ENCODE results near the gene SORCS1. TPM values are rescaled to one million over a fixed set of nuclear protein-coding genes. Genes with fewer than 3 reads are reported as not detected.

SORCS1 gene
- total and polyA plus RNA-seq, 4 experiments from 2014 or later = not detected

GRCh38 chr10:107083388-107084009 is 81.0 kb downstream of the SORCS1 start:
- H3K36me3 ChIP-seq (ENCODE audit: insufficient read depth, low read length) = no peaks in the 10 kb centered on the region
- CTCF ChIA-PET (ENCODE audit: partially characterized antibody) = no interaction called here
- intact Hi-C loops (cut with micrococcal nuclease) = no loop called here
- H3K4me1 ChIP-seq (ENCODE audit: insufficient read depth, low read length) = no peaks in the 10 kb centered on the region
- H3K27ac Mint-ChIP-seq = no peak overlapping the region
- no peaks in the 10 kb centered on the region for H3K27me3 Mint-ChIP-seq
- no peaks in the 10 kb centered on the region for H3K4me1 Mint-ChIP-seq
- H3K9me3 Mint-ChIP-seq = peaks cover 3 to 9% (median 4%) of the 10 kb centered on the region in 8 donors
- no peaks in the 10 kb centered on the region for H3K36me3 Mint-ChIP-seq
- H3K9me3 ChIP-seq (ENCODE audit: control insufficient read depth in 1 of 2, low read length in 2 of 2) = peaks cover 0 to 4% of the 10 kb centered on the region in 2 donors
- no peak for DNase-seq
- no peak overlapping the region for H3K4me3 ChIP-seq (ENCODE audit: low read length in 2 of 2)
- POLR2A ChIA-PET (ENCODE audit: partially characterized antibody) = no interaction called here
- no peak overlapping the region for H3K4me3 Mint-ChIP-seq
- no peaks in the 10 kb centered on the region for H3K27me3 ChIP-seq (ENCODE audit: insufficient read depth, low read length)
- H3K27ac ChIP-seq (ENCODE audit: low read depth, low read length) = no peak overlapping the region

DNA sequence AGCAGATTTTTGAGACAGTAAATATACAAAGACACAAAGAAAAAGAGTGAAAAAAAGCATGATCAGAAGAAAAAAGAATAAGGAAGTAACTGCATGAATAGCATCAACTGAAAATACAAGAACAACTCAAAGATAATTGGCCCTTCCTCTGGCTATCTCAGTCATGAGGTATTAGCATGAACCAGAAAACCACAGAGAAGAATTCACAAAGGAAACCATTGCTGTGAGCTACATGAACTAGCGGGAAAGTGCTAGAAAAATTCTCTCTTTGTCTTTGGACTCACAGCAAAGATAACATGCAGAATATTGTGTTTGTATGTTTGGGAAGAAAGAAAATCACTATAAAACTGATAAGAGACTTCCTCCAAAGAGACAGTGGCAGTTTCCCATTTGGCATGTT is 82.9 kb downstream of the SORCS1 start:
- CTCF ChIA-PET (ENCODE audit: partially characterized antibody) = no interaction called here

GRCh38 chr10:107075117-107075516 is 89.4 kb downstream of the SORCS1 start:
- H3K9me3 ChIP-seq (ENCODE audit: control insufficient read depth in 1 of 2, low read length in 2 of 2) = no peaks in the 10 kb centered on the region
- H3K27ac ChIP-seq (ENCODE audit: low read depth, low read length) = no peak overlapping the region
- Mint-ChIP-seq H3K27me3 (no peaks in the 10 kb centered on the region), H3K36me3 (no peaks in the 10 kb centered on the region), H3K4me1 (no peaks in the 10 kb centered on the region), H3K4me3 (no peak overlapping the region), H3K9me3 (peaks cover 0 to 9% (median 3%) of the 10 kb centered on the region in 8 donors), H3K27ac (no peak overlapping the region)
- no peaks in the 10 kb centered on the region for H3K36me3 ChIP-seq (ENCODE audit: insufficient read depth, low read length)
- no peaks in the 10 kb centered on the region for H3K27me3 ChIP-seq (ENCODE audit: insufficient read depth, low read length)
- intact Hi-C loops (cut with micrococcal nuclease) = no loop called here
- CTCF ChIA-PET (ENCODE audit: partially characterized antibody) = no interaction called here
- H3K4me3 ChIP-seq (ENCODE audit: low read length in 2 of 2) = no peak overlapping the region
- POLR2A ChIA-PET (ENCODE audit: partially characterized antibody) = no interaction called here
- DNase-seq = no peak
- H3K4me1 ChIP-seq (ENCODE audit: insufficient read depth, low read length) = no peaks in the 10 kb centered on the region

More for the DNA sequence above, 82.9 kb downstream of the SORCS1 start:
- Histone ChIP-seq H3K27ac (ENCODE audit: low read depth, low read length) (no peak overlapping the region), H3K4me1 (ENCODE audit: insufficient read depth, low read length) (no peaks in the 10 kb centered on the region), H3K27me3 (ENCODE audit: insufficient read depth, low read length) (no peaks in the 10 kb centered on the region), H3K9me3 (ENCODE audit: control insufficient read depth in 1 of 2, low read length in 2 of 2) (peaks cover 0 to 4% of the 10 kb centered on the region in 2 donors), H3K4me3 (ENCODE audit: low read length in 2 of 2) (no peak overlapping the region), H3K36me3 (ENCODE audit: insufficient read depth, low read length) (no peaks in the 10 kb centered on the region)
- intact Hi-C loops (cut with micrococcal nuclease) = no loop called here
- Mint-ChIP-seq H3K36me3 (no peaks in the 10 kb centered on the region), H3K27ac (no peak overlapping the region), H3K4me1 (no peaks in the 10 kb centered on the region), H3K27me3 (no peaks in the 10 kb centered on the region), H3K9me3 (peaks cover 0 to 8% (median 4%) of the 10 kb centered on the region in 8 donors), H3K4me3 (no peak overlapping the region)
- POLR2A ChIA-PET (ENCODE audit: partially characterized antibody) = no interaction called here
- DNase-seq = no peak

- H3K36me3 ChIP-seq (ENCODE audit: insufficient read depth, low read length) = no peaks in the 10 kb centered on the region
- no peak overlapping the region for H3K27ac ChIP-seq (ENCODE audit: low read depth, low read length)
- DNase-seq = no peak
- Mint-ChIP-seq H3K9me3 (peaks cover 0 to 18% (median 4%) of the 10 kb centered on the region in 8 donors), H3K4me3 (no peak overlapping the region), H3K27me3 (no peaks in the 10 kb centered on the region), H3K27ac (no peak overlapping the region), H3K36me3 (no peaks in the 10 kb centered on the region), H3K4me1 (no peaks in the 10 kb centered on the region)
- intact Hi-C loops (cut with micrococcal nuclease) = no loop called here
- POLR2A ChIA-PET (ENCODE audit: partially characterized antibody) = no interaction called here
- no peaks in the 10 kb centered on the region for H3K9me3 ChIP-seq (ENCODE audit: control insufficient read depth in 1 of 2, low read length in 2 of 2)
- no peaks in the 10 kb centered on the region for H3K27me3 ChIP-seq (ENCODE audit: insufficient read depth, low read length)
- CTCF ChIA-PET (ENCODE audit: partially characterized antibody) = no interaction called here
- no peak overlapping the region for H3K4me3 ChIP-seq (ENCODE audit: low read length in 2 of 2)
- H3K4me1 ChIP-seq (ENCODE audit: insufficient read depth, low read length) = no peaks in the 10 kb centered on the region
Observed at GRCh38 chr10:107072786-107073185, 91.7 kb downstream of the SORCS1 start.

- ChIA-PET CTCF (ENCODE audit: partially characterized antibody) (no interaction called here), POLR2A (ENCODE audit: partially characterized antibody) (no interaction called here)
- DNase-seq = no peak
- H3K27ac Mint-ChIP-seq = no peak overlapping the region
- no peaks in the 10 kb centered on the region for H3K27me3 Mint-ChIP-seq
- Histone ChIP-seq H3K27me3 (ENCODE audit: insufficient read depth, low read length) (no peaks in the 10 kb centered on the region), H3K36me3 (ENCODE audit: insufficient read depth, low read length) (no peaks in the 10 kb centered on the region), H3K27ac (ENCODE audit: low read depth, low read length) (no peak overlapping the region), H3K9me3 (ENCODE audit: control insufficient read depth in 1 of 2, low read length in 2 of 2) (no peaks in the 10 kb centered on the region), H3K4me3 (ENCODE audit: low read length in 2 of 2) (no peak overlapping the region), H3K4me1 (ENCODE audit: insufficient read depth, low read length) (no peaks in the 10 kb centered on the region)
- intact Hi-C loops (cut with micrococcal nuclease) = no loop called here
- H3K9me3 Mint-ChIP-seq = peaks cover 0 to 18% (median 4%) of the 10 kb centered on the region in 8 donors
- H3K4me3 Mint-ChIP-seq = no peak overlapping the region
- H3K4me1 Mint-ChIP-seq = no peaks in the 10 kb centered on the region
- H3K36me3 Mint-ChIP-seq = no peaks in the 10 kb centered on the region
Observed at GRCh38 chr10:107072028-107072427, 92.5 kb downstream of the SORCS1 start.

- Mint-ChIP-seq H3K36me3 (no peaks in the 10 kb centered on the region), H3K4me3 (no peak overlapping the region), H3K4me1 (no peaks in the 10 kb centered on the region), H3K9me3 (peaks cover 0 to 18% (median 4%) of the 10 kb centered on the region in 8 donors), H3K27me3 (no peaks in the 10 kb centered on the region), H3K27ac (no peak overlapping the region)
- CTCF ChIA-PET (ENCODE audit: partially characterized antibody) = no interaction called here
- no peaks in the 10 kb centered on the region for H3K36me3 ChIP-seq (ENCODE audit: insufficient read depth, low read length)
- no peak overlapping the region for H3K27ac ChIP-seq (ENCODE audit: low read depth, low read length)
- no peak for DNase-seq
- H3K4me1 ChIP-seq (ENCODE audit: insufficient read depth, low read length) = no peaks in the 10 kb centered on the region
- intact Hi-C loops (cut with micrococcal nuclease) = no loop called here
- no peaks in the 10 kb centered on the region for H3K27me3 ChIP-seq (ENCODE audit: insufficient read depth, low read length)
- no peak overlapping the region for H3K4me3 ChIP-seq (ENCODE audit: low read length in 2 of 2)
- H3K9me3 ChIP-seq (ENCODE audit: control insufficient read depth in 1 of 2, low read length in 2 of 2) = no peaks in the 10 kb centered on the region
- POLR2A ChIA-PET (ENCODE audit: partially characterized antibody) = no interaction called here
Observed at GRCh38 chr10:107071301-107071700, 93.2 kb downstream of the SORCS1 start.

GRCh38 chr10:107067843-107068242 is 96.7 kb downstream of the SORCS1 start:
- CTCF ChIA-PET (ENCODE audit: partially characterized antibody) = no interaction called here
- no peak for DNase-seq
- H3K36me3 Mint-ChIP-seq = no peaks in the 10 kb centered on the region

DNA sequence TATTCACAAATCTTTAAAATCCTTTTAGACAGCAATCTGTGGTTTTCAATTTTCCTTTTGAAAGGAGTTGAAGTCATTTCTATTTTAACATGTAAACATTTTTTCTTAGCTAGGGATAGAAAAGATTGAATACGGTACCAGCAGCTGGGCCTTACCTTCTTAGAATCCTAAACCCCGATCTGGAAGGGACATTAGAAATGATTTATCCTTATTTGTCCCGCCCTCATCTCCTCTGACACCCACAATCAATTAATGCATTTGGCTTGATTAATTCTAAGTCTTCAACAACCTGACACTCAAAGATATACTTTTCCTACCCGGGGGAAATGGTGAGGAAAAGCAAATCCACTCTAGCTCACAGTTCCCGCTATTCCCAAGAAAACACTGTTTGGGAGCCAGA is 100.4 kb downstream of the SORCS1 start:
- Mint-ChIP-seq H3K4me1 (no peaks in the 10 kb centered on the region), H3K9me3 (peaks cover 0 to 13% (median 2%) of the 10 kb centered on the region in 8 donors), H3K27ac (no peak overlapping the region), H3K4me3 (no peak overlapping the region), H3K36me3 (no peaks in the 10 kb centered on the region), H3K27me3 (no peaks in the 10 kb centered on the region)
- no peak for DNase-seq
- intact Hi-C loops (cut with micrococcal nuclease) = no loop called here
- no peaks in the 10 kb centered on the region for H3K4me1 ChIP-seq (ENCODE audit: insufficient read depth, low read length)
- POLR2A ChIA-PET (ENCODE audit: partially characterized antibody) = no interaction called here
- H3K27me3 ChIP-seq (ENCODE audit: insufficient read depth, low read length) = no peaks in the 10 kb centered on the region
- H3K4me3 ChIP-seq (ENCODE audit: low read length in 2 of 2) = no peak overlapping the region
- H3K36me3 ChIP-seq (ENCODE audit: insufficient read depth, low read length) = no peaks in the 10 kb centered on the region
- H3K27ac ChIP-seq (ENCODE audit: low read depth, low read length) = no peak overlapping the region
- H3K9me3 ChIP-seq (ENCODE audit: control insufficient read depth in 1 of 2, low read length in 2 of 2) = no peaks in the 10 kb centered on the region
- CTCF ChIA-PET (ENCODE audit: partially characterized antibody) = no interaction called here

More at GRCh38 chr10:107067843-107068242, 96.7 kb downstream of the SORCS1 start:
- Mint-ChIP-seq H3K4me1 (no peaks in the 10 kb centered on the region), H3K4me3 (no peak overlapping the region), H3K27me3 (no peaks in the 10 kb centered on the region), H3K27ac (no peak overlapping the region), H3K9me3 (peaks cover 0 to 16% (median 3%) of the 10 kb centered on the region in 8 donors)
- H3K27me3 ChIP-seq (ENCODE audit: insufficient read depth, low read length) = no peaks in the 10 kb centered on the region
- H3K4me1 ChIP-seq (ENCODE audit: insufficient read depth, low read length) = no peaks in the 10 kb centered on the region
- H3K36me3 ChIP-seq (ENCODE audit: insufficient read depth, low read length) = no peaks in the 10 kb centered on the region
- POLR2A ChIA-PET (ENCODE audit: partially characterized antibody) = no interaction called here
- no peaks in the 10 kb centered on the region for H3K9me3 ChIP-seq (ENCODE audit: control insufficient read depth in 1 of 2, low read length in 2 of 2)
- no peak overlapping the region for H3K4me3 ChIP-seq (ENCODE audit: low read length in 2 of 2)
- no peak overlapping the region for H3K27ac ChIP-seq (ENCODE audit: low read depth, low read length)
- intact Hi-C loops (cut with micrococcal nuclease) = no loop called here
